GM20000 (cell line): ENCODE measurements around the gene PEX26.

Experiments used
- DNase-seq: peaks from one replicate; pipeline ENCODE4 v3.0.0; 2012; ENCODE audit warnings: low spot score
- TF ChIP-seq, protein P1 (sequence below): IDR thresholded peaks from 2 replicates; pipeline ENCODE4 v1.5.1; 2012; ENCODE audit warnings: mild to moderate bottlenecking, control low read depth; ENCODE audit errors: extremely low read depth, missing control alignments

The PEX26 gene

GRCh38 chr22:18148293-18148965 lies 70.6 kb downstream of the PEX26 start:
- TF ChIP-seq, protein P1, sequence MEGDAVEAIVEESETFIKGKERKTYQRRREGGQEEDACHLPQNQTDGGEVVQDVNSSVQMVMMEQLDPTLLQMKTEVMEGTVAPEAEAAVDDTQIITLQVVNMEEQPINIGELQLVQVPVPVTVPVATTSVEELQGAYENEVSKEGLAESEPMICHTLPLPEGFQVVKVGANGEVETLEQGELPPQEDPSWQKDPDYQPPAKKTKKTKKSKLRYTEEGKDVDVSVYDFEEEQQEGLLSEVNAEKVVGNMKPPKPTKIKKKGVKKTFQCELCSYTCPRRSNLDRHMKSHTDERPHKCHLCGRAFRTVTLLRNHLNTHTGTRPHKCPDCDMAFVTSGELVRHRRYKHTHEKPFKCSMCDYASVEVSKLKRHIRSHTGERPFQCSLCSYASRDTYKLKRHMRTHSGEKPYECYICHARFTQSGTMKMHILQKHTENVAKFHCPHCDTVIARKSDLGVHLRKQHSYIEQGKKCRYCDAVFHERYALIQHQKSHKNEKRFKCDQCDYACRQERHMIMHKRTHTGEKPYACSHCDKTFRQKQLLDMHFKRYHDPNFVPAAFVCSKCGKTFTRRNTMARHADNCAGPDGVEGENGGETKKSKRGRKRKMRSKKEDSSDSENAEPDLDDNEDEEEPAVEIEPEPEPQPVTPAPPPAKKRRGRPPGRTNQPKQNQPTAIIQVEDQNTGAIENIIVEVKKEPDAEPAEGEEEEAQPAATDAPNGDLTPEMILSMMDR, result no peak
- no peak for DNase-seq

GRCh38 chr22:18152519-18152918 lies 74.7 kb downstream of the PEX26 start:
- peak; percentile 92 for DNase-seq
- TF ChIP-seq, protein P1, result no peak

GRCh38 chr22:18154821-18155390 lies 77.1 kb downstream of the PEX26 start:
- TF ChIP-seq, protein P1, result no peak

More at GRCh38 chr22:18154821-18155390, 77.1 kb downstream of the PEX26 start:
- peak; percentile 8 for DNase-seq
